PFSK-1 (cell line): Measurements from ENCODE around the gene TIMM8A.

Experiments used
- FOXP2 ChIP-seq: optimal IDR thresholded peaks from 2 replicates; pipeline ENCODE3; 2011; ENCODE audit warnings: borderline replicate concordance, control low read depth, inconsistent platforms; ENCODE audit not compliant: insufficient read depth; ENCODE audit errors: extremely low read length, extremely low read depth
- POLR2AphosphoS5 ChIP-seq: IDR thresholded peaks from 2 replicates; pipeline ENCODE4 v1.6.1; 2012; ENCODE audit warnings: low read depth, mild to moderate bottlenecking, control low read depth, low read length, moderate library complexity
- REST ChIP-seq, 2 experiments: IDR thresholded peaks; 2 replicates each; pipeline versions ENCODE4 v1.6.1 to v1.8.0; 2011 to 2012; ENCODE audit warnings: low read depth in 2 of 2, low read length in 2 of 2, control low read depth in 1 of 2, inconsistent platforms in 1 of 2, mild to moderate bottlenecking in 1 of 2, moderate library complexity in 1 of 2; ENCODE audit not compliant: insufficient read depth in 1 of 2
- SIN3A ChIP-seq: IDR thresholded peaks from 2 replicates; pipeline ENCODE4 v1.6.1; 2012; ENCODE audit warnings: mild to moderate bottlenecking, low read length, moderate library complexity, borderline replicate concordance; ENCODE audit not compliant: insufficient read depth
- TAF1 ChIP-seq: IDR thresholded peaks from 2 replicates; pipeline ENCODE4 v1.6.1; 2012; ENCODE audit warnings: low read length, control low read depth, borderline replicate concordance; ENCODE audit not compliant: insufficient read depth

The TIMM8A gene

GRCh38 chrX:101385795-101386541, 37.4 kb upstream of the TIMM8A start, which contains the start of gene BTK:
Gene BTK, minus strand, starts transcription at chrX:101386191. Its CDS starts 10,907 bp downstream, at chrX:101375284.
- TF ChIP-seq TAF1: no peak
- TF ChIP-seq REST (IDR thresholded peaks at IDR 0.05; ENCODE audit: insufficient read depth in 1 of 2, low read depth in 2 of 2, low read length in 2 of 2): no peak
- no peak for TF ChIP-seq FOXP2
- TF ChIP-seq SIN3A: no peak
- no peak for TF ChIP-seq POLR2AphosphoS5

GRCh38 chrX:101385026-101385684, 36.6 kb upstream of the TIMM8A start:
- no peak for TF ChIP-seq TAF1
- no peak for TF ChIP-seq POLR2AphosphoS5
- TF ChIP-seq FOXP2: no peak
- TF ChIP-seq REST (IDR thresholded peaks at IDR 0.05; ENCODE audit: insufficient read depth in 1 of 2, low read depth in 2 of 2, low read length in 2 of 2): no peak
- no peak for TF ChIP-seq SIN3A

GRCh38 chrX:101383679-101384205, 35.2 kb upstream of the TIMM8A start:
- TF ChIP-seq POLR2AphosphoS5: no peak
- TF ChIP-seq SIN3A: no peak
- TF ChIP-seq FOXP2: no peak
- TF ChIP-seq TAF1: no peak
- no peak for TF ChIP-seq REST (IDR thresholded peaks at IDR 0.05; ENCODE audit: insufficient read depth in 1 of 2, low read depth in 2 of 2, low read length in 2 of 2)

- TF ChIP-seq SIN3A: no peak
- no peak for TF ChIP-seq FOXP2
- TF ChIP-seq POLR2AphosphoS5: no peak
- no peak for TF ChIP-seq TAF1
- TF ChIP-seq REST (IDR thresholded peaks at IDR 0.05; ENCODE audit: insufficient read depth in 1 of 2, low read depth in 2 of 2, low read length in 2 of 2): no peak
Observed at GRCh38 chrX:101377547-101377946, 29.0 kb upstream of the TIMM8A start.
